Heart right ventricle (tissue), 16 donors: ENCODE results near the gene USP24. TPM values are rescaled to one million over a fixed set of nuclear protein-coding genes. Genes with fewer than 3 reads are reported as not detected.

Experiments
- ATAC-seq, 8 donors: fragments of 200-7000 bp; cut with Tn5 transposase; one replicate each; pipeline ENCODE4 v1.9.1; 2020; ENCODE audit warnings: mild to moderate bottlenecking in 8 of 8, moderate library complexity in 8 of 8, moderate number of reproducible peaks in 1 of 8
- DNase-seq, 2 donors: peaks; one replicate each; pipeline ENCODE4 v3.0.0-alpha.2; 2020
- H3K27ac ChIP-seq, 10 donors: fragments of 200-600 bp; sonication (generic) in 2 of 10; one replicate each; pipeline versions ENCODE4 v1.5.0 to v1.8.0; 2020 to 2022; ENCODE audit warnings: mild to moderate bottlenecking in 3 of 10
- H3K27me3 ChIP-seq, 7 donors: fragments of 200-600 bp; one replicate each; pipeline ENCODE4 v1.8.0; 2021 to 2022; ENCODE audit warnings: mild to moderate bottlenecking in 2 of 7
- H3K36me3 ChIP-seq, 9 donors: fragments of 200-600 bp; sonication (generic) in 1 of 9; one replicate each; pipeline versions ENCODE4 v1.5.0 to v1.8.0; 2020 to 2022; ENCODE audit warnings: mild to moderate bottlenecking in 2 of 9
- H3K4me1 ChIP-seq, 9 donors: fragments of 200-600 bp; sonication (generic) in 1 of 9; one replicate each; pipeline versions ENCODE4 v1.5.0 to v1.8.0; 2020 to 2022; ENCODE audit warnings: mild to moderate bottlenecking in 4 of 9
- H3K4me3 ChIP-seq, 10 donors: fragments of 200-600 bp; sonication (generic) in 2 of 10; one replicate each; pipeline versions ENCODE4 v1.5.0 to v1.8.0; 2020 to 2022; ENCODE audit warnings: mild to moderate bottlenecking in 7 of 10, moderate library complexity in 2 of 10
- H3K9me3 ChIP-seq, 11 donors: fragments of 200-600 bp in 10 of 11; sonication (generic) in 2 of 11; one replicate each; pipeline versions ENCODE4 v1.5.0 to v1.8.0; 2013 to 2022; ENCODE audit warnings: mild to moderate bottlenecking in 2 of 11, control low read depth in 1 of 11, moderate library complexity in 1 of 11
- WGBS, 2 donors: extraction: QIAGEN DNeasy Blood & Tissue Kit; methylation state at CpG; one replicate each; pipeline ENCODE4 v1.1.7; 2013; ENCODE audit warnings: inconsistent platforms in 1 of 2; 5-methylcytosine and 5-hydroxymethylcytosine counted together
- intact Hi-C, 10 donors: fragments of 100-400 bp; cut with DNase I; formaldehyde crosslinking; loops; one replicate each; pipeline versions ENCODE4 v1.11.1 to v1.14.2; 2022
- polyA plus RNA-seq, 2 donors: library from polyadenylated mRNA; stranded (reverse); fragments of 200-250 nt; gene quantifications; one replicate each; pipeline ENCODE4 v1.2.3, GENCODE V29; 2013
- total RNA-seq, 10 donors: library from RNA; stranded (reverse); fragmentation: NEBNext Ultra II Directional in 3 of 10; extraction: Animal tissue kit (Norgen Biotek cat#: 25700) in 3 of 10; gene quantifications; one replicate each; pipeline versions ENCODE4 v1.2.1 to v1.2.4, GENCODE V29; 2021 to 2023
- TF ChIP-seq, protein P1 (sequence below), 9 donors: fragments of 200-600 bp; sonication (generic) in 2 of 9; IDR thresholded peaks; one replicate each; pipeline versions ENCODE4 v1.5.0 to v1.8.0; 2021 to 2022; ENCODE audit warnings: antibody characterized with exemption in 9 of 9, mild to moderate bottlenecking in 5 of 9, moderate library complexity in 1 of 9
- donor health status: Arrhythmogenic right ventricular cardiomyopathy.
- donor health status: ischemic (EF 13 %, LVEDD 7.1; RV severe dilation, severe dysfunction).
- donor health status: healthy with polysubstance abuse.
- donor health status: DM: no; HTN: yes; CAD: no.
- donor health status: DM: no; HTN: no; CAD: no.
- donor health status: ischemic (EF 25% LVEDD 6.9; RV normal size, moderate dysfunction).
- donor health status: ischemic (EF 25% LVEDD 5.7; RV mildly dilated, moderate dysfunction).
- donor health status: healthy.
- donor health status: DM: yes; HTN: yes; CAD: no.
- donor health status: Ischemic cardiomyopathy.
- donor health status: ischemic (EF 35%, LVEDD 5.7; RV mildly dilated, moderate dysfunction).
- donor health status: nonischemic (EF 11% LVEDD 7.7; RV severe dilation, severe dysfunction).
- donor health status: DM: yes; HTN: yes; CAD: no.
- donor health status: PGD.
- donor health status: ischemic (EF 29% LVEDD 5.4; RV normal size, mild dysfunction).
- donor health status: nonischemic (EF 23%, LVEDD 6.1; RV moderate dilation, normal function).

USP24 gene
- total and polyA plus RNA-seq, 12 donors = 7.1 to 49.7 (median 41.3) TPM

DNA sequence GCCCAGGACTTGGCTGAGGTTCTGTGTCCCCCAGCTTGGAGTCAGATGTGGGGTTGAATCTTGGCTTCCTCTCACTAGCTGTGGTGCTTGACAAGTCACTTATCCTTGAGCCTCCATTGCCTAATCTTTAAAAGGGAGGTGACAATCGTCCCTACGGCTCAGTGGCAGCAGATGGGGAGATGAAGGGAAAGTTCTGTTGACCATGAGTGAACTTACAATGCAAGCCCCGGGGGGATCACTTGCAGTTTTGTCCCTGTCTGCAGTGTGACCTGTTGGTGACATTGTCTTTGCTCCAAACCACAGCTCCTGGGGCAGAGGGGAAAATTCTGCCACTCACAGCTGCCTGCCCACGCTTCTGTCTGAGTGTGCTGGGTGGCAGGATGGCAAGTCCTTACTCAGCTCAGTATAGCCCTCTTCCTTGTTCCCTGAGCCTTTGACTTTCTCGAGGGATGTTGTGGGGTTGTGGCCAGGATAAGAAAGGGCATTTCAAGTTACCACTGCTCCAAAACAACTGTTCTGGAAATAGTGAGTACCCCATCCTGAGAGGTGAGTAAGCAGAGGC lies 174.2 kb downstream of the USP24 start:
- Histone ChIP-seq H3K27ac (no peak overlapping the region), H3K9me3 (no peaks in the 10 kb centered on the region), H3K4me3 (no peak overlapping the region), H3K27me3 (peaks cover 4 to 62% (median 56%) of the 10 kb centered on the region in 7 donors), H3K4me1 (peaks cover 0 to 14% (median 9%) of the 10 kb centered on the region in 9 donors), H3K36me3 (no peaks in the 10 kb centered on the region)
- 46 to 61% methylated on average over 5 of the region's 5 CpGs for WGBS, 2 donors
- intact Hi-C loops = no loop called here
- TF ChIP-seq, protein P1, sequence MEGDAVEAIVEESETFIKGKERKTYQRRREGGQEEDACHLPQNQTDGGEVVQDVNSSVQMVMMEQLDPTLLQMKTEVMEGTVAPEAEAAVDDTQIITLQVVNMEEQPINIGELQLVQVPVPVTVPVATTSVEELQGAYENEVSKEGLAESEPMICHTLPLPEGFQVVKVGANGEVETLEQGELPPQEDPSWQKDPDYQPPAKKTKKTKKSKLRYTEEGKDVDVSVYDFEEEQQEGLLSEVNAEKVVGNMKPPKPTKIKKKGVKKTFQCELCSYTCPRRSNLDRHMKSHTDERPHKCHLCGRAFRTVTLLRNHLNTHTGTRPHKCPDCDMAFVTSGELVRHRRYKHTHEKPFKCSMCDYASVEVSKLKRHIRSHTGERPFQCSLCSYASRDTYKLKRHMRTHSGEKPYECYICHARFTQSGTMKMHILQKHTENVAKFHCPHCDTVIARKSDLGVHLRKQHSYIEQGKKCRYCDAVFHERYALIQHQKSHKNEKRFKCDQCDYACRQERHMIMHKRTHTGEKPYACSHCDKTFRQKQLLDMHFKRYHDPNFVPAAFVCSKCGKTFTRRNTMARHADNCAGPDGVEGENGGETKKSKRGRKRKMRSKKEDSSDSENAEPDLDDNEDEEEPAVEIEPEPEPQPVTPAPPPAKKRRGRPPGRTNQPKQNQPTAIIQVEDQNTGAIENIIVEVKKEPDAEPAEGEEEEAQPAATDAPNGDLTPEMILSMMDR (IDR thresholded peaks at IDR 0.05) = no peak
- ATAC-seq = no peak
- DNase-seq = no peak

DNA sequence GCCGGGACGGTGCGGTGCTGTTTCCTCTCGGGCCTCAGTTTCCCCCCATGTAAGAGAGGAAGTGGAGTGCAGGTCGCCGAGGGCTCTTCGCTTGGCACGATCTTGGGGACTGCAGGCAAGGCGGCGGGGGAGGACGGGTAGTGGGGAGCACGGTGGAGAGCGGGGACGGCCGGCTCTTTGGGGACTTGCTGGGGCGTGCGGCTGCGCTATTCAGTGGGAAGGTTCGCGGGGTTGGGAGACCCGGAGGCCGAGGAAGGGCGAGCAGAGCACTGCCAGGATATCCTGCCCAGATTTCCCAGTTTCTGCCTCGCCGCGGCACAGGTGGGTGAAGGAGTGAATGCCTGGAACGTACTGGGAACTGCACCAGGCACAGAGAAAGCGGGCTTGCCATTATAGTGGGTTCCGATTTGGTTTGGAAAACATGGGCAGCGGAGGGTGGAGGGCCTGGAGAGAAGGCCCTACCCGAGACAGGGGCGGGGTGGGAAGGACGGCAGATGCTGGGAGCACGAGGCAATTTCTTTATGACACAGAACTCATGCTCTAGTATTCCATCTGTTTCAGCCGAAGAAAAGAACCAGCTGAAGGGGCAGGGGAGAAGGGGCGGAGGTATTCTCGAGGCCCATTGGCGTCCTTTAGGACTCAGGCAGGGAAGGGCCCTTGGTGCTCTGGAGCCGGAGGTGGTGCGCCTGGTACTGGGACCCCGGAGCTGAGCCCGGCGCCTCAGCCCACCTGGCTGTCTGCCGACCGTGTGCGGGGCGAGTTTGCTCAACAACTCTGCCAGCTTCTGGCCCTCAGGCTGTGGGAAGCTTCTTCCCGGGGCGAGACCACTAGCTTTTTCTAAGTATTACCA lies 174.9 kb downstream of the USP24 start:
- intact Hi-C loops = no loop called here
- Histone ChIP-seq H3K27ac (no peak overlapping the region), H3K27me3 (peaks cover 4 to 68% (median 63%) of the 10 kb centered on the region in 7 donors), H3K9me3 (no peaks in the 10 kb centered on the region), H3K36me3 (no peaks in the 10 kb centered on the region), H3K4me3 (peak overlapping the region in 2 of 10 donors; percentile 20 to 22), H3K4me1 (peaks cover 0 to 14% (median 9%) of the 10 kb centered on the region in 9 donors)
- TF ChIP-seq, protein P1 (IDR thresholded peaks at IDR 0.05) = no peak
- DNase-seq = no peak
- whole genome bisulfite sequencing, 2 donors = 17 to 23% methylated on average over 49 of the region's 49 CpGs
- ATAC-seq = peak in 3 of 8 donors; percentile 22 to 34 (median 31)

DNA sequence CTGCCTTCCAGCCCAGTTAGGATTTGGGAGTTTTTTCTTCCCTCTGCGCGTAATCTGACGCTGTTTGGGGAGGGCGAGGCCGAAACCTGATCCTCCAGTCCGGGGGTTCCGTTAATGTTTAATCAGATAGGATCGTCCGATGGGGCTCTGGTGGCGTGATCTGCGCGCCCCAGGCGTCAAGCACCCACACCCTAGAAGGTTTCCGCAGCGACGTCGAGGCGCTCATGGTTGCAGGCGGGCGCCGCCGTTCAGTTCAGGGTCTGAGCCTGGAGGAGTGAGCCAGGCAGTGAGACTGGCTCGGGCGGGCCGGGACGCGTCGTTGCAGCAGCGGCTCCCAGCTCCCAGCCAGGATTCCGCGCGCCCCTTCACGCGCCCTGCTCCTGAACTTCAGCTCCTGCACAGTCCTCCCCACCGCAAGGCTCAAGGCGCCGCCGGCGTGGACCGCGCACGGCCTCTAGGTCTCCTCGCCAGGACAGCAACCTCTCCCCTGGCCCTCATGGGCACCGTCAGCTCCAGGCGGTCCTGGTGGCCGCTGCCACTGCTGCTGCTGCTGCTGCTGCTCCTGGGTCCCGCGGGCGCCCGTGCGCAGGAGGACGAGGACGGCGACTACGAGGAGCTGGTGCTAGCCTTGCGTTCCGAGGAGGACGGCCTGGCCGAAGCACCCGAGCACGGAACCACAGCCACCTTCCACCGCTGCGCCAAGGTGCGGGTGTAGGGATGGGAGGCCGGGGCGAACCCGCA lies 175.7 kb downstream of the USP24 start, which contains the start of gene PCSK9:
Gene PCSK9 (plus strand): TSS at position 207 of the 741 bp plus-strand sequence. CDS start 290 bp downstream, at position 497.
- DNase-seq = no peak
- TF ChIP-seq, protein P1 (IDR thresholded peaks at IDR 0.05) = no peak
- Histone ChIP-seq H3K4me3 (peak within 1 kb of the TSS in 6 of 10 donors; percentile 5 to 25 (median 19)), H3K9me3 (no peaks in the 10 kb centered on the region), H3K27ac (no peak within 1 kb of the TSS), H3K4me1 (peaks cover 0 to 14% (median 9%) of the 10 kb centered on the region in 9 donors), H3K27me3 (peaks cover 4 to 76% (median 70%) of the 10 kb centered on the region in 7 donors), H3K36me3 (no peaks in the 10 kb centered on the region)
- intact Hi-C loops = no loop called here
- peak; percentile 20 to 67 (median 46) for ATAC-seq
- 2% methylated on average over 67 of the region's 67 CpGs for WGBS, 2 donors

DNA sequence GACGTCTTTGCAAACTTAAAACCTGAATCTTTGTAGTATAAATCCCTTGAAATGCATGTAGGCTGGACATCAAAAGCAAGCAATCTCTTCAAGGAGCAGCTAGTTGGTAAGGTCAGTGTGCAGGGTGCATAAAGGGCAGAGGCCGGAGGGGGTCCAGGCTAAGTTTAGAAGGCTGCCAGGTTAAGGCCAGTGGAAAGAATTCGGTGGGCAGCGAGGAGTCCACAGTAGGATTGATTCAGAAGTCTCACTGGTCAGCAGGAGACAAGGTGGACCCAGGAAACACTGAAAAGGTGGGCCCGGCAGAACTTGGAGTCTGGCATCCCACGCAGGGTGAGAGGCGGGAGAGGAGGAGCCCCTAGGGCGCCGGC lies 176.2 kb downstream of the USP24 start:
- ATAC-seq (peak in 2 of 8 donors; percentile 7 to 9), DNase-seq (no peak)
- Histone ChIP-seq H3K27me3 (peaks cover 4 to 81% (median 72%) of the 10 kb centered on the region in 7 donors), H3K9me3 (no peaks in the 10 kb centered on the region), H3K27ac (no peak overlapping the region), H3K36me3 (no peaks in the 10 kb centered on the region), H3K4me1 (peaks cover 0 to 14% (median 9%) of the 10 kb centered on the region in 9 donors), H3K4me3 (no peak overlapping the region)
- TF ChIP-seq, protein P1 (IDR thresholded peaks at IDR 0.05) = no peak
- WGBS, 2 donors = 42 to 43% methylated on average over 9 of the region's 9 CpGs
- intact Hi-C loops = no loop called here
